Liver (tissue), 9 donors: Measurements from ENCODE around the gene FBXL15. TPM values are rescaled to one million over a fixed set of nuclear protein-coding genes. Genes with fewer than 3 reads are reported as not detected.
A peak's percentile ranks its signal among the peaks of the same experiment; 100 is the strongest.

Experiments used
- DNase-seq: peaks from one replicate; pipeline ENCODE4 v3.0.0-alpha.2; 2017; ENCODE audit warnings: low spot score
- H3K27ac ChIP-seq, 2 donors: one replicate each; pipeline ENCODE4 v1.7.0; 2013; ENCODE audit warnings: inconsistent platforms in 2 of 2, low read length in 2 of 2, control low read depth in 1 of 2, low read depth in 1 of 2, mild to moderate bottlenecking in 1 of 2
- H3K27me3 ChIP-seq, 4 donors: one replicate each; pipeline versions ENCODE4 v1.6.1 to v1.7.0; 2013; ENCODE audit warnings: low read length in 3 of 4, inconsistent platforms in 1 of 4, mild to moderate bottlenecking in 1 of 4, moderate library complexity in 1 of 4; ENCODE audit not compliant: control insufficient read depth in 4 of 4, insufficient read depth in 4 of 4
- H3K36me3 ChIP-seq, 4 donors: one replicate each; pipeline versions ENCODE4 v1.6.1 to v1.7.0; 2013; ENCODE audit warnings: low read length in 3 of 4, mild to moderate bottlenecking in 3 of 4, low read depth in 1 of 4, moderate library complexity in 1 of 4; ENCODE audit not compliant: control insufficient read depth in 4 of 4, insufficient read depth in 3 of 4
- H3K4me1 ChIP-seq, 4 donors: one replicate each; pipeline versions ENCODE4 v1.6.1 to v1.7.0; 2013; ENCODE audit warnings: low read length in 3 of 4, mild to moderate bottlenecking in 3 of 4, moderate library complexity in 1 of 4; ENCODE audit not compliant: control insufficient read depth in 4 of 4, insufficient read depth in 4 of 4
- H3K4me3 ChIP-seq, 3 donors: one replicate each; pipeline versions ENCODE4 v1.6.1 to v1.7.0; 2013; ENCODE audit warnings: low read length in 3 of 3, control low read depth in 1 of 3, low read depth in 1 of 3, mild to moderate bottlenecking in 1 of 3
- H3K9ac ChIP-seq, 2 donors: one replicate each; pipeline ENCODE4 v1.7.0; 2013; ENCODE audit warnings: low read length in 2 of 2, mild to moderate bottlenecking in 2 of 2, moderate library complexity in 2 of 2, control low read depth in 1 of 2, low read depth in 1 of 2
- H3K9me3 ChIP-seq, 4 donors: one replicate each; pipeline versions ENCODE4 v1.6.1 to v1.7.0; 2013; ENCODE audit warnings: low read length in 3 of 4; ENCODE audit not compliant: control insufficient read depth in 4 of 4
- CTCF ChIP-seq: fragments of 150-350 bp; IDR thresholded peaks from 2 replicates; pipeline ENCODE4 v1.5.1; 2017; ENCODE audit warnings: improper control_type of control experiment, low read depth, low read length; ENCODE audit not compliant: missing input control
- EGR1 ChIP-seq, 2 donors: IDR thresholded peaks; 2 replicates each; pipeline ENCODE4 v1.6.1; 2016 to 2018; ENCODE audit warnings: antibody characterized with exemption in 2 of 2, low read depth in 2 of 2
- FOXA1 ChIP-seq: IDR thresholded peaks from 2 replicates; pipeline ENCODE4 v1.6.1; 2016; ENCODE audit warnings: antibody characterized with exemption
- FOXA2 ChIP-seq: IDR thresholded peaks from 2 replicates; pipeline ENCODE4 v1.6.1; 2016; ENCODE audit warnings: antibody characterized with exemption
- GABPA ChIP-seq, 2 donors: IDR thresholded peaks in 1 of 2; conservative IDR thresholded peaks in 1 of 2; 2 replicates each; pipeline ENCODE4 v1.6.1; 2016; ENCODE audit warnings: antibody characterized with exemption in 2 of 2, mild to moderate bottlenecking in 1 of 2, moderate library complexity in 1 of 2
- HNF4A ChIP-seq, 2 donors: conservative IDR thresholded peaks; 2 replicates each; pipeline ENCODE4 v1.6.1; 2016; ENCODE audit warnings: antibody characterized with exemption in 2 of 2, mild to moderate bottlenecking in 2 of 2
- HNF4G ChIP-seq: IDR thresholded peaks from 2 replicates; pipeline ENCODE4 v1.6.1; 2016; ENCODE audit warnings: antibody characterized with exemption
- JUND ChIP-seq, 2 donors: IDR thresholded peaks; 2 replicates each; pipeline ENCODE4 v1.6.1; 2016; ENCODE audit warnings: antibody characterized with exemption in 2 of 2
- NR2F2 ChIP-seq: IDR thresholded peaks from 2 replicates; pipeline ENCODE4 v1.6.1; 2016; ENCODE audit warnings: antibody characterized with exemption
- RAD21 ChIP-seq, 2 donors: IDR thresholded peaks; 2 replicates each; pipeline ENCODE4 v1.6.1; 2016; ENCODE audit warnings: antibody characterized with exemption in 2 of 2, mild to moderate bottlenecking in 2 of 2
- REST ChIP-seq: IDR thresholded peaks from 2 replicates; pipeline ENCODE4 v1.6.1; 2016; ENCODE audit warnings: antibody characterized with exemption, mild to moderate bottlenecking
- RXRA ChIP-seq, 2 donors: IDR thresholded peaks; 2 replicates each; pipeline ENCODE4 v1.6.1; 2017 to 2018; ENCODE audit warnings: antibody characterized with exemption in 2 of 2, mild to moderate bottlenecking in 1 of 2
- SP1 ChIP-seq: IDR thresholded peaks from 2 replicates; pipeline ENCODE4 v1.6.1; 2018; ENCODE audit warnings: antibody characterized with exemption, mild to moderate bottlenecking
- TAF1 ChIP-seq: conservative IDR thresholded peaks from 2 replicates; pipeline ENCODE4 v1.6.1; 2016; ENCODE audit warnings: antibody characterized with exemption, mild to moderate bottlenecking
- YY1 ChIP-seq: IDR thresholded peaks from 2 replicates; pipeline ENCODE4 v1.6.1; 2016; ENCODE audit warnings: antibody characterized with exemption, mild to moderate bottlenecking
- WGBS: extraction: QIAGEN DNeasy Blood & Tissue Kit; methylation state at CpG from one replicate; pipeline ENCODE4 v1.1.7; 2013; 5-methylcytosine and 5-hydroxymethylcytosine counted together
- polyA plus RNA-seq, 2 donors: library from polyadenylated mRNA; stranded (reverse) in 1 of 2; unstranded in 1 of 2; fragments of 200-250 nt in 1 of 2; fragments of >200 nt in 1 of 2; fragmentation: Nextera tagmentation in 1 of 2; extraction: Ambion mirVana in 1 of 2; gene quantifications; one replicate each; pipeline versions ENCODE4 v1.2.1 to v1.2.3, GENCODE V29; 2013 to 2015
- total RNA-seq, 2 donors: library from RNA; depleted of rRNA; stranded (reverse); fragments of >200 nt; gene quantifications; one replicate each; pipeline ENCODE4 v1.2.3, GENCODE V29; 2014
- TF ChIP-seq, protein P1 (sequence below): IDR thresholded peaks from 2 replicates; pipeline ENCODE4 v1.6.1; 2016; ENCODE audit warnings: antibody characterized with exemption
- TF ChIP-seq, protein P2 (sequence below): IDR thresholded peaks from 2 replicates; pipeline ENCODE4 v1.6.1; 2016; ENCODE audit warnings: antibody characterized with exemption
- TF ChIP-seq, protein P3 (sequence below): IDR thresholded peaks from 2 replicates; pipeline ENCODE4 v1.6.1; 2016; ENCODE audit warnings: antibody characterized with exemption
- donor health status: healthy.
- donor health status: healthy.
- donor health status: healthy.
- donor health status: healthy.
- donor health status: healthy.

FBXL15 gene
- 1 to 10 TPM; 4.4 to 5.8 TPM for total RNA-seq
- 10 to 100 TPM; 14.3 to 14.4 TPM for polyA plus RNA-seq

DNA sequence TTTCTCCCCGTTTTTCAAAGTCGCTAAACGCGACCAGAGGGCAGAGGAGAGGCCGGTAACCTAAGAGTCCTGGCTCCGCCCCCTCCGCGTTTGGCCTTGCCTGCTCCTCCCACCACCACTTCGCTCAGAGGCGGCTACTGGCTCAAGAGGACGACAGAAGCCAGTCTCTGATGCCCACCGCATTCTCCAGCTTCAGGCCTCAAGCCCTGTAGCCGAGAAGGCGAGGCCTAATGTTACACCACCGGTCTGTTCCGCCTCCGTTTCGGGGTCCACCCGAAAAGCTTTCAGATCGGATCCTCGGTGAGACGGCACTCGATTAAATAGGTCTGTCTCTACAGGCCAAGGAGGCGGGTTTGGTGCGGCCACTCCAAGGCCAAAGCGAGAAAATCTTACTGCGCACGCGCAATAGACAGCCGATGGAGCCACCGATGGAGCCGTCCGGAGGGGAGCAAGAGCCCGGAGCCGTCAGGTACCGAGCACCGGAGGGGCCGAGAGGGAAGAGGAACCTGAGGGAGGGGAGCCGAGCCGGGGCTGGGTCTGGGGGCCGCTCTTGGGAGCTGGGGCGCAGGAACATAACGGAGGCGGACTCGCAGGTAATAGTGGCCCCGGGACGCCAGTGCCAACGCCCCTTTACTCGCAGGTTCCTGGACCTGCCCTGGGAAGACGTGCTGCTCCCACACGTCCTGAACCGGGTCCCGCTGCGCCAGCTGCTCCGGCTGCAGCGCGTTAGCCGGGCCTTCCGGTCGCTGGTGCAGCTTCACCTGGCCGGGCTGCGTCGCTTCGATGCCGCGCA, at the start of gene FBXL15:
Gene FBXL15, plus strand, starts transcription at position 123 of the 793 bp plus-strand sequence. Its CDS starts 294 bp downstream, at position 417.
- peaks cover 12 to 42% (median 30%) of the 10 kb centered on the region in 4 donors for H3K4me1 ChIP-seq
- H3K9me3 ChIP-seq, result no peaks in the 10 kb centered on the region
- H3K4me3 ChIP-seq, result peak within 1 kb of the TSS; percentile 86 to 95 (median 87)
- TF ChIP-seq JUND (IDR thresholded peaks at IDR 0.05), result peak in 1 of 2 donors; percentile 33
- TF ChIP-seq YY1, result peak; percentile 95
- TF ChIP-seq CTCF, result no peak
- TF ChIP-seq, protein P1, sequence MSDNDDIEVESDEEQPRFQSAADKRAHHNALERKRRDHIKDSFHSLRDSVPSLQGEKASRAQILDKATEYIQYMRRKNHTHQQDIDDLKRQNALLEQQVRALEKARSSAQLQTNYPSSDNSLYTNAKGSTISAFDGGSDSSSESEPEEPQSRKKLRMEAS, result peak; percentile 81
- TF ChIP-seq, protein P2, sequence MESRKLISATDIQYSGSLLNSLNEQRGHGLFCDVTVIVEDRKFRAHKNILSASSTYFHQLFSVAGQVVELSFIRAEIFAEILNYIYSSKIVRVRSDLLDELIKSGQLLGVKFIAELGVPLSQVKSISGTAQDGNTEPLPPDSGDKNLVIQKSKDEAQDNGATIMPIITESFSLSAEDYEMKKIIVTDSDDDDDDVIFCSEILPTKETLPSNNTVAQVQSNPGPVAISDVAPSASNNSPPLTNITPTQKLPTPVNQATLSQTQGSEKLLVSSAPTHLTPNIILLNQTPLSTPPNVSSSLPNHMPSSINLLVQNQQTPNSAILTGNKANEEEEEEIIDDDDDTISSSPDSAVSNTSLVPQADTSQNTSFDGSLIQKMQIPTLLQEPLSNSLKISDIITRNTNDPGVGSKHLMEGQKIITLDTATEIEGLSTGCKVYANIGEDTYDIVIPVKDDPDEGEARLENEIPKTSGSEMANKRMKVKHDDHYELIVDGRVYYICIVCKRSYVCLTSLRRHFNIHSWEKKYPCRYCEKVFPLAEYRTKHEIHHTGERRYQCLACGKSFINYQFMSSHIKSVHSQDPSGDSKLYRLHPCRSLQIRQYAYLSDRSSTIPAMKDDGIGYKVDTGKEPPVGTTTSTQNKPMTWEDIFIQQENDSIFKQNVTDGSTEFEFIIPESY, result no peak
- TF ChIP-seq REST, result peak; percentile 94
- TF ChIP-seq, protein P3, sequence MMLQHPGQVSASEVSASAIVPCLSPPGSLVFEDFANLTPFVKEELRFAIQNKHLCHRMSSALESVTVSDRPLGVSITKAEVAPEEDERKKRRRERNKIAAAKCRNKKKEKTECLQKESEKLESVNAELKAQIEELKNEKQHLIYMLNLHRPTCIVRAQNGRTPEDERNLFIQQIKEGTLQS, result no peak
- peak; percentile 38 to 39 for TF ChIP-seq RAD21 (IDR thresholded peaks at IDR 0.05)
- no peak for TF ChIP-seq TAF1
- no peak for TF ChIP-seq HNF4G
- TF ChIP-seq EGR1 (IDR thresholded peaks at IDR 0.05; ENCODE audit: low read depth in 2 of 2), result peak in 1 of 2 donors; percentile 53
- TF ChIP-seq NR2F2, result peak; percentile 55
- TF ChIP-seq FOXA1, result no peak
- TF ChIP-seq SP1, result peak; percentile 74
- peak; percentile 60 to 67 for TF ChIP-seq RXRA (IDR thresholded peaks at IDR 0.05)
- TF ChIP-seq HNF4A (conservative IDR thresholded peaks at IDR 0.05), result peak; percentile 48 to 59
- TF ChIP-seq FOXA2, result no peak
- peak; percentile 71 to 86 for TF ChIP-seq GABPA (IDR thresholded peaks at IDR 0.05 in 1 of 2, conservative IDR thresholded peaks at IDR 0.05 in 1 of 2)
- WGBS, result under 1% methylated on average over 66 of the region's 66 CpGs
- H3K36me3 ChIP-seq, result peaks cover 0 to 10% (median 0%) of the 10 kb centered on the region in 4 donors
- H3K27ac ChIP-seq, result peak within 1 kb of the TSS; percentile 84 to 87
- H3K27me3 ChIP-seq, result no peaks in the 10 kb centered on the region
- peak; percentile 96 for DNase-seq
- peak within 1 kb of the TSS; percentile 47 to 79 for H3K9ac ChIP-seq
